Right lobe of liver (tissue), 4 donors: ENCODE measurements around the gene ITPR1.

Experiments used
- CTCF ChIP-seq, 4 donors: fragments of 200-600 bp in 3 of 4; fragments of 450-650 bp in 1 of 4; IDR thresholded peaks; one replicate each; pipeline versions ENCODE4 v1.5.1 to v1.8.0; 2016 to 2022; ENCODE audit warnings: antibody characterized with exemption in 4 of 4, mild to moderate bottlenecking in 2 of 4
- POLR2A ChIP-seq: fragments of 450-650 bp; IDR thresholded peaks from one replicate; pipeline ENCODE4 v1.6.1; 2017; ENCODE audit warnings: antibody characterized with exemption, mild to moderate bottlenecking
- donor health status: DM: no; HTN: no; CAD: no.
- donor health status: DM: no; HTN: no; CAD: no.
- donor health status: DM: no; HTN: yes; CAD: no.

GRCh38 chr3:4580346-4581123 lies 87.4 kb downstream of the ITPR1 start:
- TF ChIP-seq CTCF (IDR thresholded peaks at IDR 0.05) (no peak), POLR2A (no peak)
